MM.1S (cell line): ENCODE data around the gene SYT1.

ENCODE experiments used
- DNase-seq: peaks from one replicate; pipeline ENCODE4 v3.0.0-alpha.2; 2015
- H2AFZ ChIP-seq: fragments of 300-600 bp; sonication (generic); 2 replicates; pipeline ENCODE4 v1.6.0; 2016; ENCODE audit warnings: antibody characterized with exemption, low read length
- H3F3A ChIP-seq: fragments of 300-600 bp; sonication (generic); 2 replicates; pipeline ENCODE4 v1.6.1; 2016; ENCODE audit warnings: mild to moderate bottlenecking, antibody characterized with exemption, low read length, moderate library complexity, mixed read lengths; ENCODE audit not compliant: insufficient read depth
- H3K27ac ChIP-seq: fragments of 300-600 bp; sonication (generic); 2 replicates; pipeline ENCODE4 v1.5.1; 2016; ENCODE audit warnings: mild to moderate bottlenecking, low read length
- H3K27me3 ChIP-seq: fragments of 300-600 bp; sonication (generic); replicated peaks from 2 replicates; pipeline ENCODE4 v1.6.0; 2016; ENCODE audit warnings: low read length; ENCODE audit not compliant: insufficient read depth
- H3K36me3 ChIP-seq: fragments of 300-600 bp; sonication (generic); replicated peaks from 2 replicates; pipeline ENCODE4 v1.6.1; 2016; ENCODE audit warnings: mild to moderate bottlenecking, low read length, mixed read lengths; ENCODE audit not compliant: insufficient read depth
- H3K4me1 ChIP-seq: fragments of 300-600 bp; sonication (generic); 2 replicates; pipeline ENCODE4 v1.6.1; 2016; ENCODE audit warnings: low read length, mixed read lengths
- H3K4me2 ChIP-seq: fragments of 300-600 bp; sonication (generic); 2 replicates; pipeline ENCODE4 v1.6.0; 2016; ENCODE audit warnings: low read depth, low read length
- H3K4me3 ChIP-seq: fragments of 300-600 bp; sonication (generic); 2 replicates; pipeline ENCODE4 v1.5.1; 2016; ENCODE audit warnings: low read length, mixed read lengths
- H3K79me2 ChIP-seq: fragments of 300-600 bp; sonication (generic); 2 replicates; pipeline ENCODE4 v1.6.1; 2016; ENCODE audit warnings: mixed run types, low read length, mixed read lengths
- H3K9ac ChIP-seq: fragments of 300-600 bp; sonication (generic); 2 replicates; pipeline ENCODE4 v1.6.1; 2016; ENCODE audit warnings: low read length, mixed read lengths
- H3K9me2 ChIP-seq: fragments of 300-600 bp; sonication (generic); replicated peaks from 2 replicates; pipeline ENCODE4 v1.6.1; 2016; ENCODE audit warnings: mild to moderate bottlenecking, low read length, mixed read lengths; ENCODE audit not compliant: insufficient read depth
- H3K9me3 ChIP-seq: fragments of 300-600 bp; sonication (generic); replicated peaks from 2 replicates; pipeline ENCODE4 v1.6.1; 2016; ENCODE audit warnings: mild to moderate bottlenecking, low read length, mixed read lengths; ENCODE audit not compliant: insufficient read depth
- H4K20me1 ChIP-seq: fragments of 300-600 bp; sonication (generic); 2 replicates; pipeline ENCODE4 v1.6.1; 2016; ENCODE audit warnings: mild to moderate bottlenecking, low read length, moderate library complexity, mixed read lengths; ENCODE audit not compliant: insufficient read depth
- EZH2 ChIP-seq: fragments of 300-600 bp; sonication (generic); optimal IDR thresholded peaks from 2 replicates; pipeline ENCODE3; 2017; ENCODE audit warnings: low read depth, mild to moderate bottlenecking, antibody characterized with exemption, low read length, mixed read lengths
- EZH2phosphoT487 ChIP-seq: fragments of 300-600 bp; sonication (generic); IDR thresholded peaks from 2 replicates; pipeline ENCODE4 v1.6.1; 2018; ENCODE audit warnings: antibody characterized with exemption, low read length
- TF ChIP-seq, protein P1 (sequence below): fragments of 300-600 bp; sonication (generic); IDR thresholded peaks from 2 replicates; pipeline ENCODE4 v1.5.1; 2016; ENCODE audit warnings: antibody characterized with exemption, low read length, mixed read lengths

SYT1 gene

DNA sequence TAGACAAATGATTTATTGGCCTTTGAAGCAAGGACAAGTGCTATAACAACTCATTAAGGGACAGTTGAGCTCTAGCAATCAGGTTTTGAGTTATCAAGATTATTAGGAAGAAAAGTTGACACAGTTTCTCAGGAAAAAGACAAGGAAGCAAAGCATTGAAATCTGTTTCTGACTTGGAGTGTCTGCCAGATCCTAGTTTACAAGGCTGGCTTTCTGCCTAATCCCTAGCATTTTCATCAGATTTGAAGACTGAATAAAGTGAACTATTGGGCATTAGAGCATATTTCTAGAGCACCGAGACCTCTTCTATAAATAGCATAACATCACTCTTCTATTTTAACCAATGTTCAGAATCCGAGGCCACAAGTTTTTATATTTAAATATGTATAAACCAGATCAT, 7.0 kb downstream of the SYT1 start:
- Histone ChIP-seq H3K36me3 (no peaks in the 10 kb centered on the region), H3K9ac (no peak overlapping the region), H3K79me2 (no peaks in the 10 kb centered on the region), H3K4me2 (no peak overlapping the region), H3K4me3 (no peak overlapping the region), H3K9me2 (no peaks in the 10 kb centered on the region), H3F3A (no peaks in the 10 kb centered on the region), H3K27ac (no peak overlapping the region), H3K4me1 (no peaks in the 10 kb centered on the region), H2AFZ (no peak overlapping the region), H3K9me3 (no peaks in the 10 kb centered on the region), H3K27me3 (no peaks in the 10 kb centered on the region), H4K20me1 (no peaks in the 10 kb centered on the region)
- TF ChIP-seq EZH2, result no peak
- TF ChIP-seq EZH2phosphoT487, result no peak
- TF ChIP-seq, protein P1, sequence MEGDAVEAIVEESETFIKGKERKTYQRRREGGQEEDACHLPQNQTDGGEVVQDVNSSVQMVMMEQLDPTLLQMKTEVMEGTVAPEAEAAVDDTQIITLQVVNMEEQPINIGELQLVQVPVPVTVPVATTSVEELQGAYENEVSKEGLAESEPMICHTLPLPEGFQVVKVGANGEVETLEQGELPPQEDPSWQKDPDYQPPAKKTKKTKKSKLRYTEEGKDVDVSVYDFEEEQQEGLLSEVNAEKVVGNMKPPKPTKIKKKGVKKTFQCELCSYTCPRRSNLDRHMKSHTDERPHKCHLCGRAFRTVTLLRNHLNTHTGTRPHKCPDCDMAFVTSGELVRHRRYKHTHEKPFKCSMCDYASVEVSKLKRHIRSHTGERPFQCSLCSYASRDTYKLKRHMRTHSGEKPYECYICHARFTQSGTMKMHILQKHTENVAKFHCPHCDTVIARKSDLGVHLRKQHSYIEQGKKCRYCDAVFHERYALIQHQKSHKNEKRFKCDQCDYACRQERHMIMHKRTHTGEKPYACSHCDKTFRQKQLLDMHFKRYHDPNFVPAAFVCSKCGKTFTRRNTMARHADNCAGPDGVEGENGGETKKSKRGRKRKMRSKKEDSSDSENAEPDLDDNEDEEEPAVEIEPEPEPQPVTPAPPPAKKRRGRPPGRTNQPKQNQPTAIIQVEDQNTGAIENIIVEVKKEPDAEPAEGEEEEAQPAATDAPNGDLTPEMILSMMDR, result no peak
- no peak for DNase-seq

DNA sequence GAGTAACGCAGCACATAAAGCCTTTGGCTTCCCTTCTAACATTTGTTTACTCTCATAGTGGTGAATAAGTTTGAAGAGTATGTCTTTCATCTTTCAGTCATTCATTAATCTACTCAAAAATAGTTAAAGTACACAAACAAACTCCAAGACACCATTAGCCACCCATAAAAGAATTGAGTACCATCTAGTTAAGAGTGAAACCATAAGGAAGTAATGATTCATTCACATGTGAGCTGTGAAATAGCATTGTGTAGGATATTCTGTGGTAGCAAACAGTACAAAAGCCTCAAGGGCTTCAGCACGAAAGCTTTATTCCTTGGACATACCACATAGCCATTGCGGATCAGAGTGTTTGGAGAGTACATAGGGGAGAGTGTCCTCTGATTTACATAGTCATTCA, 13.9 kb downstream of the SYT1 start:
- Histone ChIP-seq H3F3A (no peaks in the 10 kb centered on the region), H3K4me2 (no peak overlapping the region), H3K9ac (no peak overlapping the region), H3K4me1 (no peaks in the 10 kb centered on the region), H3K79me2 (no peaks in the 10 kb centered on the region), H3K36me3 (no peaks in the 10 kb centered on the region), H3K4me3 (no peak overlapping the region), H3K9me2 (no peaks in the 10 kb centered on the region), H4K20me1 (no peaks in the 10 kb centered on the region), H2AFZ (no peak overlapping the region), H3K27ac (no peak overlapping the region), H3K27me3 (no peaks in the 10 kb centered on the region), H3K9me3 (no peaks in the 10 kb centered on the region)
- TF ChIP-seq EZH2, result no peak
- TF ChIP-seq, protein P1, result no peak
- TF ChIP-seq EZH2phosphoT487, result no peak
- DNase-seq, result no peak

DNA sequence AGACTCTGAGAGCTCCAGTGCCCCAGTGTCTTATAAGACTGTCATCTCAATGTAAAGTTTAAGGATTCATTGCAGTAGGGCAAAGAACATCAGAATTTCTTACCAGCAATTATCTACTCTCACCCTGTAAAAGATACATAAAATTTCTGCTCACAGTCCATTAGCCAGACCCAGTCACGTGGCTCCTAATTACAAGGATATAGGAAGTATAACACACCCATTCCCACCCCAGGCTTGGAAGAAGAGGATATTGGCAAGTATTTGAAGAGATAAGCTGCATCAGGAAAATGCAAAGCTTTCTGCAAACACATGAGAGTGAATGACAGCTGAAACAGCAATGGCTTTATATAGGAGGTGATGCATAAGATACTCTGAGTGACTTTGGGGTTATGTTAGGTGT, 14.3 kb downstream of the SYT1 start:
- Histone ChIP-seq H3F3A (no peaks in the 10 kb centered on the region), H3K9ac (no peak overlapping the region), H3K4me2 (no peak overlapping the region), H3K9me3 (no peaks in the 10 kb centered on the region), H3K27ac (no peak overlapping the region), H2AFZ (no peak overlapping the region), H3K9me2 (no peaks in the 10 kb centered on the region), H3K4me1 (no peaks in the 10 kb centered on the region), H3K36me3 (no peaks in the 10 kb centered on the region), H3K79me2 (no peaks in the 10 kb centered on the region), H4K20me1 (no peaks in the 10 kb centered on the region), H3K27me3 (no peaks in the 10 kb centered on the region), H3K4me3 (no peak overlapping the region)
- DNase-seq, result no peak
- no peak for TF ChIP-seq EZH2phosphoT487
- no peak for TF ChIP-seq EZH2

DNA sequence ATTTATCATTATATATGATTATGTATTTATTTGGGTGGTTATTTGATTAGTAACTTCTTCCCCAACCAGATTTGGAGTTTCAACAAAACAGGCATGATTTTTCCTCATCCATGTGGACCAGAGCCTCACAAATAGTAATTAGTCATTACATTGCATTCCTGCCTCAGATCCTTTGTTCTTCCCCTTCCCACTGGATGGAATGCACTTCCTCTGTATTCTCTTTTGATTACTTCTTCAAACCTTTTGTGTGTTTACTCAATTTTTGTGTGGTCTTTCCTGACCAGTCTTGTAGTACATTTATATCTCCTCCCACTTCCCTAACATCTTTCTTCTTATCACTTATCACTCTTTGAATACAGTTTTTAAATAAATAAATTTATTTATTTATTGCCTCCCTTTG, 15.5 kb downstream of the SYT1 start:
- no peaks in the 10 kb centered on the region for H3K9me2 ChIP-seq
- no peaks in the 10 kb centered on the region for H3F3A ChIP-seq
- H4K20me1 ChIP-seq, result no peaks in the 10 kb centered on the region
- H3K4me1 ChIP-seq, result peaks cover 2% of the 10 kb centered on the region; the same call in 1 of the 2 replicates
- no peaks in the 10 kb centered on the region for H3K79me2 ChIP-seq
- no peak overlapping the region for H3K27ac ChIP-seq
- no peak overlapping the region for H2AFZ ChIP-seq
- no peaks in the 10 kb centered on the region for H3K9me3 ChIP-seq
- TF ChIP-seq, protein P1, result no peak
- TF ChIP-seq EZH2 (no peak), EZH2phosphoT487 (no peak)
- no peak overlapping the region for H3K9ac ChIP-seq
- DNase-seq, result no peak
- no peak overlapping the region for H3K4me3 ChIP-seq
- H3K27me3 ChIP-seq, result no peaks in the 10 kb centered on the region
- no peaks in the 10 kb centered on the region for H3K36me3 ChIP-seq
- no peak overlapping the region for H3K4me2 ChIP-seq
